HG03457 (cell line): Measurements from ENCODE around the gene TBK1.

Experiments
- ATAC-seq: cut with Tn5 transposase; IDR thresholded peaks from one replicate; pipeline ENCODE4 v1.9.1; 2021; ENCODE audit warnings: moderate number of reproducible peaks; ENCODE audit not compliant: unreplicated experiment

Gene TBK1

GRCh38 chr12:64451687-64452558, at the start of gene TBK1:
Gene TBK1, plus strand, starts transcription at chr12:64452120. Its CDS starts 3,751 bp downstream, at chr12:64455871.
- ATAC-seq, result peak; percentile 75

- ATAC-seq, result no peak
Measured at GRCh38 chr12:64402181-64402580, 49.7 kb upstream of the TBK1 start.

- ATAC-seq, result peak; percentile 97
Measured at GRCh38 chr12:64403707-64404469, 48.0 kb upstream of the TBK1 start, which contains the start of gene XPOT. Gene XPOT, plus strand, starts transcription at chr12:64404392. Its CDS starts 5,644 bp downstream, at chr12:64410036.

GRCh38 chr12:64404470-64405256, 47.3 kb upstream of the TBK1 start:
- no peak for ATAC-seq

- no peak for ATAC-seq
Measured at GRCh38 chr12:64407342-64408223, 44.3 kb upstream of the TBK1 start.

GRCh38 chr12:64411427-64411826, 40.5 kb upstream of the TBK1 start:
- ATAC-seq, result no peak

- no peak for ATAC-seq
Measured at GRCh38 chr12:64412459-64412858, 39.5 kb upstream of the TBK1 start.

- no peak for ATAC-seq
Measured at GRCh38 chr12:64413884-64414283, 38.0 kb upstream of the TBK1 start.

- ATAC-seq, result no peak
Measured at GRCh38 chr12:64418209-64418608, 33.7 kb upstream of the TBK1 start.

GRCh38 chr12:64419696-64420095, 32.2 kb upstream of the TBK1 start:
- ATAC-seq, result no peak

- no peak for ATAC-seq
Measured at GRCh38 chr12:64427988-64428387, 23.9 kb upstream of the TBK1 start.

- no peak for ATAC-seq
Measured at GRCh38 chr12:64428956-64429355, 23.0 kb upstream of the TBK1 start.

- ATAC-seq, result no peak
Measured at GRCh38 chr12:64430886-64431285, 21.0 kb upstream of the TBK1 start.

- ATAC-seq, result no peak
Measured at GRCh38 chr12:64431791-64432190, 20.1 kb upstream of the TBK1 start.

- no peak for ATAC-seq
Measured at GRCh38 chr12:64433915-64434314, 18.0 kb upstream of the TBK1 start.

- ATAC-seq, result no peak
Measured at GRCh38 chr12:64440100-64440499, 11.8 kb upstream of the TBK1 start.

GRCh38 chr12:64445490-64445889, 6.4 kb upstream of the TBK1 start:
- ATAC-seq, result no peak

GRCh38 chr12:64446295-64446694, 5.6 kb upstream of the TBK1 start:
- ATAC-seq, result no peak

- ATAC-seq, result no peak
Measured at GRCh38 chr12:64450057-64450640, 1.8 kb upstream of the TBK1 start.
